HEK293 (cell line): Measurements from ENCODE around the gene CCNG2.

Experiments used
- CTCF ChIA-PET: fragments of 350-600 bp; formaldehyde crosslinking; extraction: SDS; loops from one replicate; lab custom pipeline; 2021; ENCODE audit warnings: antibody characterized with exemption; lab: Yijun Ruan, JAX
- POLR2A ChIA-PET: fragments of 300-600 bp; formaldehyde crosslinking; extraction: SDS; loops from one replicate; lab custom pipeline; 2020; ENCODE audit warnings: antibody characterized with exemption, inconsistent platforms; lab: Yijun Ruan, JAX
- H3K27ac ChIP-seq: fragments of 200-500 bp; sonication (Bioruptor generic); 2 replicates; pipeline ENCODE4 v1.5.1; 2014; ENCODE audit warnings: low read depth, low read length, control low read depth, inconsistent platforms; ENCODE audit errors: extremely low read depth
- H3K36me3 ChIP-seq, 2 experiments: fragments of 200-500 bp in 1 of 2; sonication (Bioruptor generic) in 1 of 2; 1 replicate in 1 of 2; 2 replicates in 1 of 2; pipeline ENCODE4 v1.5.1; 2014 to 2017; ENCODE audit warnings: inconsistent platforms in 2 of 2, low read length in 2 of 2; ENCODE audit not compliant: control insufficient read depth in 2 of 2, insufficient read depth in 1 of 2
- H3K4me1 ChIP-seq: fragments of 200-500 bp; sonication (Bioruptor generic); 2 replicates; pipeline ENCODE4 v1.5.1; 2014; ENCODE audit warnings: mild to moderate bottlenecking, low read length, inconsistent platforms; ENCODE audit not compliant: control insufficient read depth, insufficient read depth
- H3K4me3 ChIP-seq: 2 replicates; pipeline ENCODE4 v1.5.1; 2011; ENCODE audit warnings: low read depth, mild to moderate bottlenecking, control low read depth, low read length, moderate library complexity
- H3K9me3 ChIP-seq: fragments of 200-500 bp; sonication (Bioruptor generic); 2 replicates; pipeline ENCODE4 v1.5.1; 2014; ENCODE audit warnings: low read depth, low read length, inconsistent platforms; ENCODE audit not compliant: control insufficient read depth, insufficient read depth
- GLI2 ChIP-seq: fragments of 450-650 bp; formaldehyde crosslinking; IDR thresholded peaks from 2 replicates; pipeline ENCODE4; 2017; ENCODE audit warnings: missing biosample characterization, missing genetic modification characterization, low read depth, borderline replicate concordance
- HOXA7 ChIP-seq: sonication (generic); formaldehyde crosslinking; IDR thresholded peaks from 2 replicates; pipeline ENCODE4 v1.8.1; 2022; ENCODE audit warnings: missing genetic modification reagents, borderline replicate concordance
- KLF8 ChIP-seq: fragments of 450-650 bp; formaldehyde crosslinking; IDR thresholded peaks from 2 replicates; pipeline ENCODE4 v1.5.1; 2016; ENCODE audit warnings: missing biosample characterization, missing genetic modification characterization
- MEIS1 ChIP-seq: sonication (generic); formaldehyde crosslinking; IDR thresholded peaks from 2 replicates; pipeline ENCODE4 v1.8.1; 2022; ENCODE audit warnings: missing genetic modification reagents, mild to moderate bottlenecking, borderline replicate concordance
- PRDM1 ChIP-seq: fragments of 450-650 bp; formaldehyde crosslinking; IDR thresholded peaks from 2 replicates; pipeline ENCODE4; 2016; ENCODE audit warnings: missing biosample characterization, missing genetic modification characterization
- RBAK ChIP-seq: fragments of 450-650 bp; formaldehyde crosslinking; IDR thresholded peaks from 2 replicates; pipeline ENCODE4 v1.5.1; 2016; ENCODE audit warnings: missing biosample characterization, missing genetic modification characterization
- ZNF10 ChIP-seq: fragments of 450-650 bp; formaldehyde crosslinking; IDR thresholded peaks from 2 replicates; pipeline ENCODE4 v1.5.1; 2017; ENCODE audit warnings: missing biosample characterization, missing genetic modification characterization
- ZNF121 ChIP-seq: fragments of 450-650 bp; formaldehyde crosslinking; IDR thresholded peaks from 2 replicates; pipeline ENCODE4 v1.5.1; 2016; ENCODE audit warnings: missing biosample characterization, missing genetic modification characterization
- ZNF175 ChIP-seq: fragments of 450-650 bp; formaldehyde crosslinking; IDR thresholded peaks from 2 replicates; pipeline ENCODE4 v1.5.1; 2016; ENCODE audit warnings: missing biosample characterization, missing genetic modification characterization
- ZNF221 ChIP-seq: fragments of 450-650 bp; formaldehyde crosslinking; IDR thresholded peaks from 2 replicates; pipeline ENCODE4 v1.5.1; 2017; ENCODE audit warnings: missing biosample characterization, missing genetic modification characterization, borderline replicate concordance
- ZNF248 ChIP-seq: fragments of 450-650 bp; formaldehyde crosslinking; IDR thresholded peaks from 2 replicates; pipeline ENCODE4 v1.5.1; 2017; ENCODE audit warnings: missing biosample characterization, missing genetic modification characterization
- ZNF433 ChIP-seq: fragments of 450-650 bp; formaldehyde crosslinking; IDR thresholded peaks from 2 replicates; pipeline ENCODE4 v1.5.1; 2016; ENCODE audit warnings: missing biosample characterization, missing genetic modification characterization, low read depth
- ZNF521 ChIP-seq: fragments of 450-650 bp; formaldehyde crosslinking; IDR thresholded peaks from 2 replicates; pipeline ENCODE4 v1.5.1; 2017; ENCODE audit warnings: missing biosample characterization, mild to moderate bottlenecking, missing genetic modification characterization
- ZNF596 ChIP-seq: fragments of 450-650 bp; IDR thresholded peaks from 2 replicates; pipeline ENCODE4 v1.5.0; 2018; ENCODE audit warnings: missing biosample characterization, mild to moderate bottlenecking, missing genetic modification characterization, moderate library complexity
- ZNF747 ChIP-seq: fragments of 450-650 bp; formaldehyde crosslinking; IDR thresholded peaks from 2 replicates; pipeline ENCODE4 v1.5.1; 2016; ENCODE audit warnings: missing biosample characterization, missing genetic modification characterization
- ZNF76 ChIP-seq: fragments of 450-650 bp; formaldehyde crosslinking; IDR thresholded peaks from 2 replicates; pipeline ENCODE4; 2016; ENCODE audit warnings: low read depth, missing biosample characterization, missing genetic modification characterization, borderline replicate concordance
- TF ChIP-seq, protein P1 (sequence below): fragments of 450-650 bp; formaldehyde crosslinking; IDR thresholded peaks from 2 replicates; pipeline ENCODE4 v1.5.1; 2016; ENCODE audit warnings: missing biosample characterization, missing genetic modification characterization
- TF ChIP-seq, protein P2 (sequence below): fragments of 450-650 bp; formaldehyde crosslinking; conservative IDR thresholded peaks from 2 replicates; pipeline ENCODE4 v1.5.1; 2016; ENCODE audit warnings: low read depth, missing biosample characterization, missing genetic modification characterization
- TF ChIP-seq, protein P3 (sequence below): fragments of 450-650 bp; formaldehyde crosslinking; IDR thresholded peaks from 2 replicates; pipeline ENCODE4 v1.5.1; 2017; ENCODE audit warnings: missing biosample characterization, missing genetic modification characterization
- TF ChIP-seq, protein P4 (sequence below): fragments of 450-650 bp; formaldehyde crosslinking; IDR thresholded peaks from 2 replicates; pipeline ENCODE4 v1.5.1; 2016; ENCODE audit warnings: missing biosample characterization, missing genetic modification characterization

Gene CCNG2

DNA sequence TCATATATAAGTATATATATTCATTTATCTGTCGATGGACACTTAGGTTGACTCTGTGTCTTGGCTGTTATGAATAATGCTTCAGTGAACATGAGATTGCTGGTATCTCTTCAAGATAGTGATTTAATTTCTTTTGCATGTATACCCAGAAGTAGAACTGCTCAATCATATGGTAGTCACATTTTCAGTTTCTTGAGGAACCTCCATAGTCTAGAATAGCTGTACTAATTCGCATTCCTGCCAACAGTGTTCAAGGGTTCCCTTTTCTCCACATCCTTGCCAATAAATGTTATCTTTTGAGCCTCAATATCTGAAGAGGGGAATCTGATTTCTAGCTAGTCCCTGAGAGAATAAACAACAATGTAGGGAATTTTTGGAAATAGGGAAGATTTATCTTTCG, 32.4 kb upstream of the CCNG2 start:
- Histone ChIP-seq H3K4me3 (no peak overlapping the region), H3K4me1 (no peaks in the 10 kb centered on the region), H3K27ac (no peak overlapping the region), H3K36me3 (no peaks in the 10 kb centered on the region), H3K9me3 (no peaks in the 10 kb centered on the region)
- CTCF ChIA-PET = no interaction called here
- POLR2A ChIA-PET = no interaction called here
- no peak for TF ChIP-seq ZNF121 (tag by site-specific recombination)

DNA sequence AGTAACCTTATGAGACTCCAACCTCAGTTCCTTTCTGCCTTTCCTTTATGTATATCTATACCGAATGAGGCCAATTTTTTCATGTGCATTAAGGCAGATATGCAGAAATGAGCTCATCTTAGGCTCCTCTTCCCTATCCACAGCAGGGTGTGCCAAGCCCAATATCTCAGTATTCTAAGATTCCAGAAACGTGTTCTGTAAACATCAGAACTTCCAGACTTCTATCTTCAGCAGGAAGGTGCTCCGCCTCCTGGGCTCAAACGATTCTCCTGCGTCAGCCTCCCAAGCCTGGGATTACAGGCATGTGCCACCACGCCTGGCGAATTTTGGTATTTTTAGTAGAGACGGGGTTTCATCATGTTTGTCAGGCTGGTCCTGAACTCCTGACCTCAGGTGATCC, 31.0 kb upstream of the CCNG2 start:
- no peak overlapping the region for H3K27ac ChIP-seq
- ChIA-PET CTCF (no interaction called here), POLR2A (interaction anchor here (0.6 kb wide), 1 partner anchor 40 kb away, joined by 3 read pairs; no protein-coding TSS in a partner anchor)

DNA sequence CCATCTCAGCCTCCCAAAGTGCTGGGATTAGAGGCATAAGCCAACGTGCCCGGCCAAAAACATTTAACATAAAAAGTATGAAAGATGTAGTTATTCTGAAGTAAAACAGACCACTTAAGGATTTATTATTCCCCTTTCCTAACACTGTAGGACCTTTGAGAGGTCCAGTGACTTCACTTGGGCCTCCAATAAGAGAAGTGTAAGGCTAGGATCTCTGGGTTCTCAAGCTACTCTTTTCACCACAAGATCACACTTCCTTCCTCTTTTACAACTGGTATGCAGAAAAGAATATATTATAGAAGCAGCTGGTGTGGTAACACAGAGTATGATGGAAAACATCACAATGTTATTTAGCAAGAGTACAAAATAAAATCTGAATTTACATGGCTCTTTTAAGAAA, 30.2 kb upstream of the CCNG2 start:
- ChIA-PET CTCF (interaction anchor here (0.6 kb wide), 1 partner anchor 687 kb away, joined by 3 read pairs; no protein-coding TSS in a partner anchor), POLR2A (interaction anchor here (1.7 kb wide), 1 partner anchor 30 kb away, joined by 5 read pairs; the partner anchor contains the start of gene CCNG2)
- Histone ChIP-seq H3K4me1 (no peaks in the 10 kb centered on the region), H3K4me3 (no peak overlapping the region), H3K36me3 (no peaks in the 10 kb centered on the region), H3K27ac (no peak overlapping the region), H3K9me3 (no peaks in the 10 kb centered on the region)
- TF ChIP-seq ZNF10 (tag by site-specific recombination) = no peak
- TF ChIP-seq RBAK (tag by site-specific recombination) = no peak
- TF ChIP-seq ZNF221 = no peak
- no peak for TF ChIP-seq ZNF747 (tag by site-specific recombination)
- TF ChIP-seq ZNF175 (tag by site-specific recombination) = no peak
- TF ChIP-seq KLF8 = no peak
- no peak for TF ChIP-seq PRDM1 (tag by site-specific recombination)
- TF ChIP-seq HOXA7 (CRISPR knock-in tag) = no peak
- TF ChIP-seq ZNF521 (tag by site-specific recombination) = no peak
- TF ChIP-seq GLI2 (tag by site-specific recombination) = no peak
- TF ChIP-seq ZNF596 (tag by site-specific recombination) = no peak
- TF ChIP-seq, protein P1, sequence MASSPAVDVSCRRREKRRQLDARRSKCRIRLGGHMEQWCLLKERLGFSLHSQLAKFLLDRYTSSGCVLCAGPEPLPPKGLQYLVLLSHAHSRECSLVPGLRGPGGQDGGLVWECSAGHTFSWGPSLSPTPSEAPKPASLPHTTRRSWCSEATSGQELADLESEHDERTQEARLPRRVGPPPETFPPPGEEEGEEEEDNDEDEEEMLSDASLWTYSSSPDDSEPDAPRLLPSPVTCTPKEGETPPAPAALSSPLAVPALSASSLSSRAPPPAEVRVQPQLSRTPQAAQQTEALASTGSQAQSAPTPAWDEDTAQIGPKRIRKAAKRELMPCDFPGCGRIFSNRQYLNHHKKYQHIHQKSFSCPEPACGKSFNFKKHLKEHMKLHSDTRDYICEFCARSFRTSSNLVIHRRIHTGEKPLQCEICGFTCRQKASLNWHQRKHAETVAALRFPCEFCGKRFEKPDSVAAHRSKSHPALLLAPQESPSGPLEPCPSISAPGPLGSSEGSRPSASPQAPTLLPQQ (tag by site-specific recombination) = no peak
- TF ChIP-seq, protein P2, sequence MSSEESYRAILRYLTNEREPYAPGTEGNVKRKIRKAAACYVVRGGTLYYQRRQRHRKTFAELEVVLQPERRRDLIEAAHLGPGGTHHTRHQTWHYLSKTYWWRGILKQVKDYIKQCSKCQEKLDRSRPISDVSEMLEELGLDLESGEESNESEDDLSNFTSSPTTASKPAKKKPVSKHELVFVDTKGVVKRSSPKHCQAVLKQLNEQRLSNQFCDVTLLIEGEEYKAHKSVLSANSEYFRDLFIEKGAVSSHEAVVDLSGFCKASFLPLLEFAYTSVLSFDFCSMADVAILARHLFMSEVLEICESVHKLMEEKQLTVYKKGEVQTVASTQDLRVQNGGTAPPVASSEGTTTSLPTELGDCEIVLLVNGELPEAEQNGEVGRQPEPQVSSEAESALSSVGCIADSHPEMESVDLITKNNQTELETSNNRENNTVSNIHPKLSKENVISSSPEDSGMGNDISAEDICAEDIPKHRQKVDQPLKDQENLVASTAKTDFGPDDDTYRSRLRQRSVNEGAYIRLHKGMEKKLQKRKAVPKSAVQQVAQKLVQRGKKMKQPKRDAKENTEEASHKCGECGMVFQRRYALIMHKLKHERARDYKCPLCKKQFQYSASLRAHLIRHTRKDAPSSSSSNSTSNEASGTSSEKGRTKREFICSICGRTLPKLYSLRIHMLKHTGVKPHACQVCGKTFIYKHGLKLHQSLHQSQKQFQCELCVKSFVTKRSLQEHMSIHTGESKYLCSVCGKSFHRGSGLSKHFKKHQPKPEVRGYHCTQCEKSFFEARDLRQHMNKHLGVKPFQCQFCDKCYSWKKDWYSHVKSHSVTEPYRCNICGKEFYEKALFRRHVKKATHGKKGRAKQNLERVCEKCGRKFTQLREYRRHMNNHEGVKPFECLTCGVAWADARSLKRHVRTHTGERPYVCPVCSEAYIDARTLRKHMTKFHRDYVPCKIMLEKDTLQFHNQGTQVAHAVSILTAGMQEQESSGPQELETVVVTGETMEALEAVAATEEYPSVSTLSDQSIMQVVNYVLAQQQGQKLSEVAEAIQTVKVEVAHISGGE (tag by site-specific recombination) = no peak

More for the DNA sequence above, 31.0 kb upstream of the CCNG2 start:
- Histone ChIP-seq H3K4me3 (no peak overlapping the region), H3K36me3 (no peaks in the 10 kb centered on the region), H3K9me3 (no peaks in the 10 kb centered on the region), H3K4me1 (no peaks in the 10 kb centered on the region)
- TF ChIP-seq ZNF76 (no peak), ZNF433 (no peak), ZNF248 (tag by site-specific recombination) (no peak), MEIS1 (no peak)
- TF ChIP-seq, protein P3, sequence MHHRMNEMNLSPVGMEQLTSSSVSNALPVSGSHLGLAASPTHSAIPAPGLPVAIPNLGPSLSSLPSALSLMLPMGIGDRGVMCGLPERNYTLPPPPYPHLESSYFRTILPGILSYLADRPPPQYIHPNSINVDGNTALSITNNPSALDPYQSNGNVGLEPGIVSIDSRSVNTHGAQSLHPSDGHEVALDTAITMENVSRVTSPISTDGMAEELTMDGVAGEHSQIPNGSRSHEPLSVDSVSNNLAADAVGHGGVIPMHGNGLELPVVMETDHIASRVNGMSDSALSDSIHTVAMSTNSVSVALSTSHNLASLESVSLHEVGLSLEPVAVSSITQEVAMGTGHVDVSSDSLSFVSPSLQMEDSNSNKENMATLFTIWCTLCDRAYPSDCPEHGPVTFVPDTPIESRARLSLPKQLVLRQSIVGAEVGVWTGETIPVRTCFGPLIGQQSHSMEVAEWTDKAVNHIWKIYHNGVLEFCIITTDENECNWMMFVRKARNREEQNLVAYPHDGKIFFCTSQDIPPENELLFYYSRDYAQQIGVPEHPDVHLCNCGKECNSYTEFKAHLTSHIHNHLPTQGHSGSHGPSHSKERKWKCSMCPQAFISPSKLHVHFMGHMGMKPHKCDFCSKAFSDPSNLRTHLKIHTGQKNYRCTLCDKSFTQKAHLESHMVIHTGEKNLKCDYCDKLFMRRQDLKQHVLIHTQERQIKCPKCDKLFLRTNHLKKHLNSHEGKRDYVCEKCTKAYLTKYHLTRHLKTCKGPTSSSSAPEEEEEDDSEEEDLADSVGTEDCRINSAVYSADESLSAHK (tag by site-specific recombination) = no peak
- TF ChIP-seq, protein P4, sequence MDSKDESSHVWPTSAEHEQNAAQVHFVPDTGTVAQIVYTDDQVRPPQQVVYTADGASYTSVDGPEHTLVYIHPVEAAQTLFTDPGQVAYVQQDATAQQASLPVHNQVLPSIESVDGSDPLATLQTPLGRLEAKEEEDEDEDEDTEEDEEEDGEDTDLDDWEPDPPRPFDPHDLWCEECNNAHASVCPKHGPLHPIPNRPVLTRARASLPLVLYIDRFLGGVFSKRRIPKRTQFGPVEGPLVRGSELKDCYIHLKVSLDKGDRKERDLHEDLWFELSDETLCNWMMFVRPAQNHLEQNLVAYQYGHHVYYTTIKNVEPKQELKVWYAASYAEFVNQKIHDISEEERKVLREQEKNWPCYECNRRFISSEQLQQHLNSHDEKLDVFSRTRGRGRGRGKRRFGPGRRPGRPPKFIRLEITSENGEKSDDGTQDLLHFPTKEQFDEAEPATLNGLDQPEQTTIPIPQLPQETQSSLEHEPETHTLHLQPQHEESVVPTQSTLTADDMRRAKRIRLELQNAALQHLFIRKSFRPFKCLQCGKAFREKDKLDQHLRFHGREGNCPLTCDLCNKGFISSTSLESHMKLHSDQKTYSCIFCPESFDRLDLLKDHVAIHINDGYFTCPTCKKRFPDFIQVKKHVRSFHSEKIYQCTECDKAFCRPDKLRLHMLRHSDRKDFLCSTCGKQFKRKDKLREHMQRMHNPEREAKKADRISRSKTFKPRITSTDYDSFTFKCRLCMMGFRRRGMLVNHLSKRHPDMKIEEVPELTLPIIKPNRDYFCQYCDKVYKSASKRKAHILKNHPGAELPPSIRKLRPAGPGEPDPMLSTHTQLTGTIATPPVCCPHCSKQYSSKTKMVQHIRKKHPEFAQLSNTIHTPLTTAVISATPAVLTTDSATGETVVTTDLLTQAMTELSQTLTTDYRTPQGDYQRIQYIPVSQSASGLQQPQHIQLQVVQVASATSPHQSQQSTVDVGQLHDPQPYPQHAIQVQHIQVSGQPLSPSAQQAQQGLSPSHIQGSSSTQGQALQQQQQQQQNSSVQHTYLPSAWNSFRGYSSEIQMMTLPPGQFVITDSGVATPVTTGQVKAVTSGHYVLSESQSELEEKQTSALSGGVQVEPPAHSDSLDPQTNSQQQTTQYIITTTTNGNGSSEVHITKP (tag by site-specific recombination) = no peak
